ENCODE results near the gene GSTT4. TPM values are rescaled to one million over a fixed set of nuclear protein-coding genes. Genes with fewer than 3 reads are reported as not detected.

The GSTT4 gene
- total RNA-seq, 4 donors from 2014 or later: not detected

DNA sequence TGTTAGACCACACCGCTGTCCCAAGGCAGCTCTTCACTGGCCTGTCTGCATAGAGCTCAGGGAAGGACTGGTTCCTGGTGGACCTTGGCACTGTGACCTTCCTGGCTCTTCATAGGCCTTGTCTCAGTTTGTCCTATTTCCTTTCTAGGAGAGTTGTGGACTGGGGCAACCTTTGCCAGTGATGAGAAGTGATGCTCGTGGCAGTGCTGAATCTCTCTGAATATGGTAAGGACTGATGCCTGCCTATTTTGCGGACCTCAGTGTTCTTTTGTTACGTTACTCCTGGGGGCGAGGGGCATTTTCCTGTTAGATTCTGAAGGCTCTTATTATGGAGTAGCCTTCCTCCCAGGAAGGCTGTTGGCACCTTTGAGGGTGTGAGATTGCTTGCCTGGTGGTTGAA is 30.0 kb upstream of the GSTT4 start:
- Histone ChIP-seq H3K4me3 (no peak overlapping the region), H3K9me3 (no peaks in the 10 kb centered on the region), H3K27me3 (no peaks in the 10 kb centered on the region), H3K4me1 (no peaks in the 10 kb centered on the region), H3K27ac (no peak overlapping the region), H3K36me3 (peaks cover 0 to 22% (median 7%) of the 10 kb centered on the region in 4 donors)
- DNase-seq: no peak
- in situ Hi-C loops (cut with MboI; ENCODE audit: low pct_ligation_motif_present in 1 of 4, low pct_unique_long_range_greater_than_20kb in 1 of 4, low sequenced_read_pairs in 3 of 4): no loop called here
- TF ChIP-seq POLR2AphosphoS5 (IDR thresholded peaks at IDR 0.05): no peak
- no peak for TF ChIP-seq EP300 (IDR thresholded peaks at IDR 0.05; ENCODE audit: low read depth)
- TF ChIP-seq, protein P1, sequence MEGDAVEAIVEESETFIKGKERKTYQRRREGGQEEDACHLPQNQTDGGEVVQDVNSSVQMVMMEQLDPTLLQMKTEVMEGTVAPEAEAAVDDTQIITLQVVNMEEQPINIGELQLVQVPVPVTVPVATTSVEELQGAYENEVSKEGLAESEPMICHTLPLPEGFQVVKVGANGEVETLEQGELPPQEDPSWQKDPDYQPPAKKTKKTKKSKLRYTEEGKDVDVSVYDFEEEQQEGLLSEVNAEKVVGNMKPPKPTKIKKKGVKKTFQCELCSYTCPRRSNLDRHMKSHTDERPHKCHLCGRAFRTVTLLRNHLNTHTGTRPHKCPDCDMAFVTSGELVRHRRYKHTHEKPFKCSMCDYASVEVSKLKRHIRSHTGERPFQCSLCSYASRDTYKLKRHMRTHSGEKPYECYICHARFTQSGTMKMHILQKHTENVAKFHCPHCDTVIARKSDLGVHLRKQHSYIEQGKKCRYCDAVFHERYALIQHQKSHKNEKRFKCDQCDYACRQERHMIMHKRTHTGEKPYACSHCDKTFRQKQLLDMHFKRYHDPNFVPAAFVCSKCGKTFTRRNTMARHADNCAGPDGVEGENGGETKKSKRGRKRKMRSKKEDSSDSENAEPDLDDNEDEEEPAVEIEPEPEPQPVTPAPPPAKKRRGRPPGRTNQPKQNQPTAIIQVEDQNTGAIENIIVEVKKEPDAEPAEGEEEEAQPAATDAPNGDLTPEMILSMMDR (IDR thresholded peaks at IDR 0.05): no peak
- TF ChIP-seq POLR2A (IDR thresholded peaks at IDR 0.05): no peak
- 96% methylated on average over 5 of the region's 5 CpGs; no CpG with 5 or more reads in 1 of the 2 donors for WGBS, 2 donors (ENCODE audit: low coverage in 1 of 2)
- intact Hi-C loops (cut with DNase I; ENCODE audit: low total_unique reads): no loop called here

DNA sequence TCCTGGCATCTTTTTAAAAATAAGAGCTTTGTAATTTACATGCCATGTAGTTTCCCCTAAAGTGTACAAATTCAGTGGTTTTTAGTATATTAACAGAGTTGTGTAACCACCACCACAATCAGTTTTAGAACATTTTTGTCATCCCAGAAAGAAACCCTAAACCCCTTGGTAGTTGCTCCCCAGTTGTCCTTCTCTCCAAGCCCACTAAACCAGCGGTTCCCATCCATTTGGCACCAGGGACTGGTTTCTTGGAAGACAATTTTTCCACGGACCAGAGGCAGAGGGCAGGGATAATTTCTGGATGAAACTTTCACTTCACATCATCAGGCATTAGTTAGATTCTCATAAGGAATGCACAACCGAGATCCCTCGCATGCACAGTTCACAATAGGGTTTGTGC is 28.5 kb upstream of the GSTT4 start:
- no peaks in the 10 kb centered on the region for H3K27me3 ChIP-seq
- intact Hi-C loops (cut with DNase I; ENCODE audit: low total_unique reads): no loop called here
- in situ Hi-C loops (cut with MboI; ENCODE audit: low pct_ligation_motif_present in 1 of 4, low pct_unique_long_range_greater_than_20kb in 1 of 4, low sequenced_read_pairs in 3 of 4): no loop called here
- H3K9me3 ChIP-seq: no peaks in the 10 kb centered on the region
- DNase-seq: no peak
- H3K27ac ChIP-seq: no peak overlapping the region
- WGBS, 2 donors (ENCODE audit: low coverage in 1 of 2): 87% methylated on average over 2 to 4 of the region's 4 CpGs
- H3K4me1 ChIP-seq: no peaks in the 10 kb centered on the region
- TF ChIP-seq POLR2AphosphoS5 (IDR thresholded peaks at IDR 0.05): no peak
- TF ChIP-seq, protein P1 (IDR thresholded peaks at IDR 0.05): no peak
- TF ChIP-seq EP300 (IDR thresholded peaks at IDR 0.05; ENCODE audit: low read depth): no peak
- TF ChIP-seq POLR2A (IDR thresholded peaks at IDR 0.05): no peak
- no peak overlapping the region for H3K4me3 ChIP-seq
- H3K36me3 ChIP-seq: peaks cover 0 to 14% (median 3%) of the 10 kb centered on the region in 4 donors

DNA sequence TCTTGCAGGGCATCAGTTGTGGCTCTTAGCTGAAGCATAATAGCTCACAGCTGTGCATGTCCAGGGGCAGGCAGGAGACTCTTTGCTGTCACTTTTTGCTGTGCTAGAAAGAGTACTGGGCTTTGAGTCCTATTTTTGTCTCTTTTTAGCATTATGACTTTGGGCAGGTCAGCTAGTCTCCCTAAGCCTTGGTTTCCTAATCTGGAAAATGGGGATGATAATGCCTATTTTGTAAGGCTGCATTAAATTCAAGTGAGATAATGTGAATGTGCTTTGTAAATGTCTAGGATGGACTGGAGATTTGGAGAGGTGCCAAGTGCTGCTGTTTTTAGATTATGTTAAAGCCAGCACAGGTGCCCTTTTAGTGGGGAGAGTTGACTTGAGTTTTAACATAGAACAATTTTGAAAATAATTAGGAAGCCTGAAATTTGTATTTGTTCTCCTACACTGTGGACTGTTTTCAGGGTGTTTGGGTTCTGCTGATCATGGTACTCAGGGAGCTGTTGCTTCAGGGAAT is 25.0 kb upstream of the GSTT4 start:
- in situ Hi-C loops (cut with MboI; ENCODE audit: low pct_ligation_motif_present in 1 of 4, low pct_unique_long_range_greater_than_20kb in 1 of 4, low sequenced_read_pairs in 3 of 4): no loop called here
- Histone ChIP-seq H3K9me3 (no peaks in the 10 kb centered on the region), H3K27ac (no peak overlapping the region), H3K4me1 (peaks cover 0 to 11% (median 2%) of the 10 kb centered on the region in 4 donors), H3K4me3 (no peak overlapping the region), H3K27me3 (no peaks in the 10 kb centered on the region), H3K36me3 (no peaks in the 10 kb centered on the region)
- DNase-seq: no peak
- intact Hi-C loops (cut with DNase I; ENCODE audit: low total_unique reads): no loop called here
- no peak for TF ChIP-seq EP300 (IDR thresholded peaks at IDR 0.05; ENCODE audit: low read depth)
- no peak for TF ChIP-seq POLR2A (IDR thresholded peaks at IDR 0.05)
- no peak for TF ChIP-seq POLR2AphosphoS5 (IDR thresholded peaks at IDR 0.05)
- TF ChIP-seq, protein P1 (IDR thresholded peaks at IDR 0.05): no peak

DNA sequence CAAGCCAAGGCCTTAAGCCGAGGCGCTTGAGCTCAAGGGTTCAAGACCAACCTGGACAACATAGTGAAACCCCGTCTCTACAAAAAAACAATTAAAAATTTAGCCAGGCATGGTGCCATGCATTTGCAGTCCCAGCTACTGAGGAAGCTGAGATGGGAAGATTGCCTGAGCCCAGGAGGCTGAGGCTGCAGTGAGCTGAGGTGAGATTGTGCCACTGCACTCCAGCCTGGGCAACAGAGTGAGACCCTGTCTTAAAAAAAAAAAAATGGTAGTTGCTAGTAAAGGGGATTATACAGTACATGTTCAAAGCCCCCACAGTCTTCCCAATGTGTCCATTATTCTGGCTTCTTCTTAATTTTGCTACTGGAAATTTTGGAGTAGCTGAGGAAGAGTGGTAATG is 24.1 kb upstream of the GSTT4 start:
- H3K36me3 ChIP-seq: no peaks in the 10 kb centered on the region
- H3K27ac ChIP-seq: no peak overlapping the region
- TF ChIP-seq, protein P1 (IDR thresholded peaks at IDR 0.05): no peak
- no peak for TF ChIP-seq EP300 (IDR thresholded peaks at IDR 0.05; ENCODE audit: low read depth)
- no peak for TF ChIP-seq POLR2AphosphoS5 (IDR thresholded peaks at IDR 0.05)
- no peak for TF ChIP-seq POLR2A (IDR thresholded peaks at IDR 0.05)
- no peak overlapping the region for H3K4me3 ChIP-seq
- in situ Hi-C loops (cut with MboI; ENCODE audit: low pct_ligation_motif_present in 1 of 4, low pct_unique_long_range_greater_than_20kb in 1 of 4, low sequenced_read_pairs in 3 of 4): no loop called here
- no peaks in the 10 kb centered on the region for H3K27me3 ChIP-seq
- WGBS, 2 donors (ENCODE audit: low coverage in 1 of 2): 92 to 100% methylated on average over 1 to 3 of the region's 3 CpGs
- H3K4me1 ChIP-seq: peaks cover 0 to 11% (median 2%) of the 10 kb centered on the region in 4 donors
- intact Hi-C loops (cut with DNase I; ENCODE audit: low total_unique reads): no loop called here
- DNase-seq: no peak
- no peaks in the 10 kb centered on the region for H3K9me3 ChIP-seq

All from transverse colon (tissue), 4 donors.